H9 (cell line): Measurements from ENCODE around the gene TMEM63C. TPM values are rescaled to one million over a fixed set of nuclear protein-coding genes. Genes with fewer than 3 reads are reported as not detected.

Experiments
- DNase-seq: peaks from one replicate; pipeline ENCODE4 v3.0.0-alpha.2; 2017
- H2AFZ ChIP-seq: one replicate; pipeline ENCODE4 v1.6.1; 2013; ENCODE audit warnings: mild to moderate bottlenecking, low read length, control low read depth, moderate library complexity
- H2AK5ac ChIP-seq: 2 replicates; pipeline ENCODE4 v1.6.1; 2013; ENCODE audit warnings: low read length, control low read depth, mixed read lengths; ENCODE audit not compliant: insufficient read length
- H2BK120ac ChIP-seq: one replicate; pipeline ENCODE4 v1.6.1; 2013; ENCODE audit warnings: low read depth, mild to moderate bottlenecking, low read length, control low read depth, inconsistent platforms; ENCODE audit not compliant: poor library complexity, severe bottlenecking
- H2BK12ac ChIP-seq: 2 replicates; pipeline ENCODE4 v1.6.1; 2013; ENCODE audit warnings: low read length, control low read depth, mixed read lengths, low read depth; ENCODE audit not compliant: insufficient read length
- H2BK15ac ChIP-seq: 2 replicates; pipeline ENCODE4 v1.6.1; 2013; ENCODE audit warnings: low read depth, low read length, control low read depth
- H2BK20ac ChIP-seq: one replicate; pipeline ENCODE4 v1.6.1; 2013; ENCODE audit warnings: low read depth, mild to moderate bottlenecking, low read length, control low read depth, inconsistent platforms; ENCODE audit not compliant: poor library complexity, severe bottlenecking
- H2BK5ac ChIP-seq: 2 replicates; pipeline ENCODE4 v1.6.1; 2013; ENCODE audit warnings: low read length, control low read depth, mixed read lengths; ENCODE audit not compliant: insufficient read length
- H3K14ac ChIP-seq: 2 replicates; pipeline ENCODE4 v1.6.1; 2013; ENCODE audit warnings: low read length, control low read depth; ENCODE audit not compliant: insufficient read depth
- H3K18ac ChIP-seq: 2 replicates; pipeline ENCODE4 v1.6.1; 2013; ENCODE audit warnings: low read depth, mild to moderate bottlenecking, mixed read lengths, low read length, control low read depth; ENCODE audit not compliant: insufficient read length
- H3K23ac ChIP-seq: 2 replicates; pipeline ENCODE4 v1.6.1; 2013; ENCODE audit warnings: low read length, control low read depth, mixed read lengths, low read depth; ENCODE audit not compliant: insufficient read length
- H3K23me2 ChIP-seq: 2 replicates; pipeline ENCODE4 v1.6.1; 2013; ENCODE audit warnings: low read depth, mild to moderate bottlenecking, mixed read lengths, low read length, control low read depth; ENCODE audit not compliant: insufficient read length, poor library complexity, severe bottlenecking
- H3K27ac ChIP-seq: 2 replicates; pipeline ENCODE4 v1.5.1; 2013; ENCODE audit warnings: low read length, control low read depth, mixed read lengths, low read depth; ENCODE audit not compliant: insufficient read length
- H3K27me3 ChIP-seq: 2 replicates; pipeline ENCODE4 v1.6.1; 2013; ENCODE audit warnings: low read length, control low read depth, inconsistent platforms; ENCODE audit not compliant: insufficient read depth
- H3K4ac ChIP-seq: 2 replicates; pipeline ENCODE4 v1.6.1; 2013; ENCODE audit warnings: low read depth, mild to moderate bottlenecking, control low read depth, inconsistent platforms, low read length, moderate library complexity
- H3K4me1 ChIP-seq: 2 replicates; pipeline ENCODE4 v1.6.1; 2013; ENCODE audit warnings: low read length, control low read depth, inconsistent platforms; ENCODE audit not compliant: insufficient read depth
- H3K4me2 ChIP-seq: 2 replicates; pipeline ENCODE4 v1.6.1; 2013; ENCODE audit warnings: low read length, control low read depth, mixed read lengths; ENCODE audit not compliant: insufficient read length, insufficient read depth
- H3K56ac ChIP-seq: 2 replicates; pipeline ENCODE4 v1.6.1; 2013; ENCODE audit warnings: low read depth, mild to moderate bottlenecking, mixed read lengths, low read length, control low read depth; ENCODE audit not compliant: insufficient read length
- H3K79me1 ChIP-seq: 2 replicates; pipeline ENCODE4 v1.6.1; 2013; ENCODE audit warnings: low read depth, mild to moderate bottlenecking, moderate library complexity, low read length, control low read depth, inconsistent platforms; ENCODE audit not compliant: insufficient read depth, poor library complexity, severe bottlenecking
- H3K79me2 ChIP-seq: 2 replicates; pipeline ENCODE4 v1.6.1; 2013; ENCODE audit warnings: low read length, control low read depth, inconsistent platforms; ENCODE audit not compliant: insufficient read depth
- H3K9ac ChIP-seq: 2 replicates; pipeline ENCODE4 v1.6.1; 2013; ENCODE audit warnings: low read length, control low read depth, mixed read lengths; ENCODE audit not compliant: insufficient read length; ENCODE audit errors: extremely low read depth
- H3K9me3 ChIP-seq: one replicate; pipeline ENCODE4 v1.6.1; 2013; ENCODE audit warnings: low read depth, low read length, inconsistent platforms; ENCODE audit not compliant: control insufficient read depth
- H3T11ph ChIP-seq: one replicate; pipeline ENCODE4 v1.6.1; 2013; ENCODE audit warnings: mild to moderate bottlenecking, low read length, control low read depth, inconsistent platforms
- H4K20me1 ChIP-seq: one replicate; pipeline ENCODE4 v1.6.1; 2013; ENCODE audit not compliant: control insufficient read depth, insufficient read length, insufficient read depth
- H4K5ac ChIP-seq: 2 replicates; pipeline ENCODE4 v1.6.1; 2013; ENCODE audit warnings: low read depth, mild to moderate bottlenecking, mixed read lengths, low read length, control low read depth; ENCODE audit not compliant: insufficient read length
- H4K8ac ChIP-seq: replicated peaks from 2 replicates; pipeline ENCODE4 v1.6.1; 2013; ENCODE audit warnings: low read length, control low read depth, mixed read lengths, low read depth; ENCODE audit not compliant: insufficient read length
- H4K91ac ChIP-seq: 2 replicates; pipeline ENCODE4 v1.6.1; 2013; ENCODE audit warnings: low read depth, mild to moderate bottlenecking, moderate library complexity, mixed read lengths, low read length, control low read depth; ENCODE audit not compliant: insufficient read length
- H3K27ac Mint-ChIP-seq, 3 experiments: 2 replicates in 2 of 3; 3 replicates in 1 of 3; pipeline ENCODE4 v1.8.0; 2020 to 2021; ENCODE audit warnings: mixed read lengths in 3 of 3, mild to moderate bottlenecking in 1 of 3, moderate library complexity in 1 of 3
- H3K27me3 Mint-ChIP-seq: 2 replicates; pipeline ENCODE4 v1.8.0; 2021; ENCODE audit warnings: low read depth, mild to moderate bottlenecking, moderate library complexity, mixed read lengths
- H3K36me3 Mint-ChIP-seq, 3 experiments: 2 replicates in 2 of 3; 3 replicates in 1 of 3; pipeline ENCODE4 v1.8.0; 2020 to 2021; ENCODE audit warnings: low read depth in 3 of 3, mixed read lengths in 3 of 3; ENCODE audit not compliant: insufficient read depth in 1 of 3
- H3K4me1 Mint-ChIP-seq, 2 experiments: 2 replicates each; pipeline ENCODE4 v1.8.0; 2020; ENCODE audit warnings: mixed read lengths in 2 of 2
- H3K4me3 Mint-ChIP-seq, 2 experiments: 2 replicates in 1 of 2; 3 replicates in 1 of 2; pipeline ENCODE4 v1.8.0; 2020 to 2021; ENCODE audit warnings: mild to moderate bottlenecking in 2 of 2, mixed read lengths in 2 of 2, moderate library complexity in 1 of 2
- H3K9me3 Mint-ChIP-seq, 2 experiments: 2 replicates in 1 of 2; 3 replicates in 1 of 2; pipeline ENCODE4 v1.8.0; 2020; ENCODE audit warnings: mild to moderate bottlenecking in 2 of 2, mixed read lengths in 2 of 2, moderate library complexity in 1 of 2
- CTCF ChIP-seq: fragments of 200-600 bp; sonication (generic); conservative IDR thresholded peaks from 3 replicates; pipeline ENCODE4 v1.8.0; 2021; ENCODE audit warnings: antibody characterized with exemption, mild to moderate bottlenecking
- WGBS: extraction: QIAGEN DNeasy Blood & Tissue Kit; methylation state at CpG from one replicate; pipeline ENCODE4 v1.1.7; 2013; ENCODE audit warnings: missing lambda C conversion rate, low lambda C conversion rate, mixed read lengths; ENCODE audit not compliant: insufficient read length; ENCODE audit errors: extremely low coverage; 5-methylcytosine and 5-hydroxymethylcytosine counted together
- total RNA-seq: library from RNA; stranded (reverse); gene quantifications from 2 replicates; pipeline ENCODE4 v1.2.1, GENCODE V29; 2021

The TMEM63C gene
- total RNA-seq, 1 experiment from 2014 or later, result 2.2 TPM

- H3K18ac ChIP-seq, result no peak overlapping the region
- H2BK5ac ChIP-seq, result no peak overlapping the region
- H2BK12ac ChIP-seq, result no peak overlapping the region
- H2AFZ ChIP-seq, result no peak overlapping the region
- H3K27me3 Mint-ChIP-seq, result peaks cover 1% of the 10 kb centered on the region
- H4K5ac ChIP-seq, result no peak overlapping the region
- H2BK20ac ChIP-seq, result no peak overlapping the region
- no peak overlapping the region for H2BK120ac ChIP-seq
- peaks cover 5% of the 10 kb centered on the region; the same call in 1 of the 2 replicates for H3K4me1 ChIP-seq
- no peak overlapping the region for H3K27ac ChIP-seq
- WGBS, result no CpG with 5 or more reads among the region's 4 CpGs
- no peak overlapping the region for H2AK5ac ChIP-seq
- DNase-seq, result no peak
- no peak overlapping the region for H3K23ac ChIP-seq
- H3K14ac ChIP-seq, result no peak overlapping the region
- H3K4ac ChIP-seq, result no peak overlapping the region
- no peak overlapping the region for H3K4me2 ChIP-seq
- no peak overlapping the region for H3T11ph ChIP-seq
- no peak for TF ChIP-seq CTCF
- no peaks in the 10 kb centered on the region for H3K79me2 ChIP-seq
- no peaks in the 10 kb centered on the region for H3K27me3 ChIP-seq
- peaks cover 24 to 33% of the 10 kb centered on the region in 2 experiments for H3K4me1 Mint-ChIP-seq
- no peak overlapping the region for H3K56ac ChIP-seq
- no peak overlapping the region for H4K8ac ChIP-seq
- no peak overlapping the region for H3K9ac ChIP-seq
- H3K9me3 ChIP-seq, result no peaks in the 10 kb centered on the region
- no peak overlapping the region for H4K91ac ChIP-seq
- no peaks in the 10 kb centered on the region for H4K20me1 ChIP-seq
- no peaks in the 10 kb centered on the region for H3K79me1 ChIP-seq
- no peaks in the 10 kb centered on the region for H3K36me3 Mint-ChIP-seq
- H3K4me3 Mint-ChIP-seq, result no peak overlapping the region
- H3K23me2 ChIP-seq, result no peaks in the 10 kb centered on the region
- H2BK15ac ChIP-seq, result no peak overlapping the region
- H3K27ac Mint-ChIP-seq, result no peak overlapping the region
- no peaks in the 10 kb centered on the region; a peak in 1 of 5 replicates for H3K9me3 Mint-ChIP-seq
These were observed 24.0 kb downstream of the TMEM63C start for GRCh38 chr14:77205566-77205965.
